Measurements from ENCODE around the gene OR52B6. TPM values are rescaled to one million over a fixed set of nuclear protein-coding genes. Genes with fewer than 3 reads are reported as not detected.

OR52B6 gene
- total RNA-seq, 1 donor from 2014 or later: not detected

- Histone ChIP-seq H3K27me3 (no peaks in the 10 kb centered on the region), H3K36me3 (no peaks in the 10 kb centered on the region), H3K27ac (no peak overlapping the region), H3K4me1 (no peaks in the 10 kb centered on the region), H3K9me3 (no peaks in the 10 kb centered on the region), H3K4me3 (no peak overlapping the region)
- intact Hi-C loops (cut with DNase I): no loop called here
- no peak for DNase-seq (ENCODE audit: extremely low spot score in 2 of 2)
- no peak for TF ChIP-seq POLR2AphosphoS5 (IDR thresholded peaks at IDR 0.05; ENCODE audit: insufficient read depth in 1 of 2, low read depth in 1 of 2)
- no peak for TF ChIP-seq CTCF (IDR thresholded peaks at IDR 0.05)
- TF ChIP-seq POLR2A (IDR thresholded peaks at IDR 0.05): no peak
Measured at GRCh38 chr11:5611627-5612026, 30.9 kb downstream of the OR52B6 start.

GRCh38 chr11:5618807-5619206 lies 38.1 kb downstream of the OR52B6 start:
- intact Hi-C loops (cut with DNase I): no loop called here
- no peak for DNase-seq (ENCODE audit: extremely low spot score in 2 of 2)
- H3K36me3 ChIP-seq: no peaks in the 10 kb centered on the region
- H3K9me3 ChIP-seq: no peaks in the 10 kb centered on the region
- no peak overlapping the region for H3K4me3 ChIP-seq
- H3K4me1 ChIP-seq: peaks cover 15% of the 10 kb centered on the region
- H3K27ac ChIP-seq: no peak overlapping the region
- no peak for TF ChIP-seq POLR2AphosphoS5 (IDR thresholded peaks at IDR 0.05; ENCODE audit: insufficient read depth in 1 of 2, low read depth in 1 of 2)
- no peak for TF ChIP-seq CTCF (IDR thresholded peaks at IDR 0.05)
- H3K27me3 ChIP-seq: no peaks in the 10 kb centered on the region

GRCh38 chr11:5620651-5621521 lies 40.2 kb downstream of the OR52B6 start:
- intact Hi-C loops (cut with DNase I): no loop called here
- Histone ChIP-seq H3K27ac (peak overlapping the region; percentile 14), H3K9me3 (no peaks in the 10 kb centered on the region), H3K4me1 (peaks cover 30% of the 10 kb centered on the region), H3K36me3 (no peaks in the 10 kb centered on the region), H3K4me3 (no peak overlapping the region), H3K27me3 (no peaks in the 10 kb centered on the region)
- TF ChIP-seq POLR2AphosphoS5 (IDR thresholded peaks at IDR 0.05; ENCODE audit: insufficient read depth in 1 of 2, low read depth in 1 of 2) (peak in 1 of 2 donors; percentile 54), POLR2A (IDR thresholded peaks at IDR 0.05) (no peak)
- no peak for DNase-seq (ENCODE audit: extremely low spot score in 2 of 2)

GRCh38 chr11:5621580-5621979 lies 40.9 kb downstream of the OR52B6 start:
- TF ChIP-seq CTCF (IDR thresholded peaks at IDR 0.05) (no peak), POLR2A (IDR thresholded peaks at IDR 0.05) (no peak), POLR2AphosphoS5 (IDR thresholded peaks at IDR 0.05; ENCODE audit: insufficient read depth in 1 of 2, low read depth in 1 of 2) (no peak)
- Histone ChIP-seq H3K4me3 (no peak overlapping the region), H3K27ac (no peak overlapping the region), H3K9me3 (no peaks in the 10 kb centered on the region), H3K36me3 (no peaks in the 10 kb centered on the region), H3K4me1 (peaks cover 36% of the 10 kb centered on the region), H3K27me3 (no peaks in the 10 kb centered on the region)
- intact Hi-C loops (cut with DNase I): no loop called here
- DNase-seq (ENCODE audit: extremely low spot score in 2 of 2): no peak

GRCh38 chr11:5622802-5623201 lies 42.1 kb downstream of the OR52B6 start:
- Histone ChIP-seq H3K27ac (no peak overlapping the region), H3K36me3 (no peaks in the 10 kb centered on the region), H3K9me3 (no peaks in the 10 kb centered on the region), H3K4me3 (no peak overlapping the region), H3K27me3 (no peaks in the 10 kb centered on the region), H3K4me1 (peaks cover 36% of the 10 kb centered on the region)
- DNase-seq (ENCODE audit: extremely low spot score in 2 of 2): no peak
- TF ChIP-seq CTCF (IDR thresholded peaks at IDR 0.05) (no peak), POLR2A (IDR thresholded peaks at IDR 0.05) (no peak), POLR2AphosphoS5 (IDR thresholded peaks at IDR 0.05; ENCODE audit: insufficient read depth in 1 of 2, low read depth in 1 of 2) (no peak)
- intact Hi-C loops (cut with DNase I): no loop called here

Data from vagina (tissue), 2 donors.